Right ventricle myocardium superior (tissue), 1 donor: ENCODE results near the gene CASKIN1. TPM values are rescaled to one million over a fixed set of nuclear protein-coding genes. Genes with fewer than 3 reads are reported as not detected.
"Not testable (repeated sequence)": the region's sequence is repeated elsewhere in the genome, so short reads cannot be mapped to it uniquely, and the experiment has no call there.

Source experiments
- ATAC-seq: fragments of 200-7000 bp; cut with Tn5 transposase; one replicate; pipeline ENCODE4 v1.9.1; 2020; ENCODE audit warnings: mild to moderate bottlenecking; ENCODE audit not compliant: poor library complexity
- DNase-seq: peaks from one replicate; pipeline ENCODE4 v3.0.0-alpha.2; 2020
- intact Hi-C: fragments of 100-400 bp; cut with DNase I; formaldehyde crosslinking; loops from one replicate; pipeline ENCODE4 v1.11.2; 2022
- long read RNA-seq: library from polyadenylated mRNA; unstranded; transcript quantifications from one replicate; pipeline ENCODE4 v2.0.0, GENCODE V29; 2021
- total RNA-seq: library from RNA; stranded (reverse); fragmentation: NEBNext Ultra II Directional; extraction: Animal tissue kit (Norgen Biotek cat#: 25700); gene quantifications from one replicate; pipeline ENCODE4 v1.2.1, GENCODE V29; 2021
- donor health status: DM: no; HTN: yes; CAD: no; lungs with severe emphysema.

CASKIN1 gene, protein sequence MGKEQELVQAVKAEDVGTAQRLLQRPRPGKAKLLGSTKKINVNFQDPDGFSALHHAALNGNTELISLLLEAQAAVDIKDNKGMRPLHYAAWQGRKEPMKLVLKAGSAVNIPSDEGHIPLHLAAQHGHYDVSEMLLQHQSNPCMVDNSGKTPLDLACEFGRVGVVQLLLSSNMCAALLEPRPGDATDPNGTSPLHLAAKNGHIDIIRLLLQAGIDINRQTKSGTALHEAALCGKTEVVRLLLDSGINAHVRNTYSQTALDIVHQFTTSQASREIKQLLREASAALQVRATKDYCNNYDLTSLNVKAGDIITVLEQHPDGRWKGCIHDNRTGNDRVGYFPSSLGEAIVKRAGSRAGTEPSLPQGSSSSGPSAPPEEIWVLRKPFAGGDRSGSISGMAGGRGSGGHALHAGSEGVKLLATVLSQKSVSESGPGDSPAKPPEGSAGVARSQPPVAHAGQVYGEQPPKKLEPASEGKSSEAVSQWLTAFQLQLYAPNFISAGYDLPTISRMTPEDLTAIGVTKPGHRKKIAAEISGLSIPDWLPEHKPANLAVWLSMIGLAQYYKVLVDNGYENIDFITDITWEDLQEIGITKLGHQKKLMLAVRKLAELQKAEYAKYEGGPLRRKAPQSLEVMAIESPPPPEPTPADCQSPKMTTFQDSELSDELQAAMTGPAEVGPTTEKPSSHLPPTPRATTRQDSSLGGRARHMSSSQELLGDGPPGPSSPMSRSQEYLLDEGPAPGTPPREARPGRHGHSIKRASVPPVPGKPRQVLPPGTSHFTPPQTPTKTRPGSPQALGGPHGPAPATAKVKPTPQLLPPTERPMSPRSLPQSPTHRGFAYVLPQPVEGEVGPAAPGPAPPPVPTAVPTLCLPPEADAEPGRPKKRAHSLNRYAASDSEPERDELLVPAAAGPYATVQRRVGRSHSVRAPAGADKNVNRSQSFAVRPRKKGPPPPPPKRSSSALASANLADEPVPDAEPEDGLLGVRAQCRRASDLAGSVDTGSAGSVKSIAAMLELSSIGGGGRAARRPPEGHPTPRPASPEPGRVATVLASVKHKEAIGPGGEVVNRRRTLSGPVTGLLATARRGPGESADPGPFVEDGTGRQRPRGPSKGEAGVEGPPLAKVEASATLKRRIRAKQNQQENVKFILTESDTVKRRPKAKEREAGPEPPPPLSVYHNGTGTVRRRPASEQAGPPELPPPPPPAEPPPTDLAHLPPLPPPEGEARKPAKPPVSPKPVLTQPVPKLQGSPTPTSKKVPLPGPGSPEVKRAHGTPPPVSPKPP (N-terminal part only)
- total RNA-seq = 5.3 TPM
- long read RNA-seq, partial matches to known transcripts = 4 of 7 reads
- long read RNA-seq, other reads (novel, unspliced or antisense) = 3 of 7 reads

DNA sequence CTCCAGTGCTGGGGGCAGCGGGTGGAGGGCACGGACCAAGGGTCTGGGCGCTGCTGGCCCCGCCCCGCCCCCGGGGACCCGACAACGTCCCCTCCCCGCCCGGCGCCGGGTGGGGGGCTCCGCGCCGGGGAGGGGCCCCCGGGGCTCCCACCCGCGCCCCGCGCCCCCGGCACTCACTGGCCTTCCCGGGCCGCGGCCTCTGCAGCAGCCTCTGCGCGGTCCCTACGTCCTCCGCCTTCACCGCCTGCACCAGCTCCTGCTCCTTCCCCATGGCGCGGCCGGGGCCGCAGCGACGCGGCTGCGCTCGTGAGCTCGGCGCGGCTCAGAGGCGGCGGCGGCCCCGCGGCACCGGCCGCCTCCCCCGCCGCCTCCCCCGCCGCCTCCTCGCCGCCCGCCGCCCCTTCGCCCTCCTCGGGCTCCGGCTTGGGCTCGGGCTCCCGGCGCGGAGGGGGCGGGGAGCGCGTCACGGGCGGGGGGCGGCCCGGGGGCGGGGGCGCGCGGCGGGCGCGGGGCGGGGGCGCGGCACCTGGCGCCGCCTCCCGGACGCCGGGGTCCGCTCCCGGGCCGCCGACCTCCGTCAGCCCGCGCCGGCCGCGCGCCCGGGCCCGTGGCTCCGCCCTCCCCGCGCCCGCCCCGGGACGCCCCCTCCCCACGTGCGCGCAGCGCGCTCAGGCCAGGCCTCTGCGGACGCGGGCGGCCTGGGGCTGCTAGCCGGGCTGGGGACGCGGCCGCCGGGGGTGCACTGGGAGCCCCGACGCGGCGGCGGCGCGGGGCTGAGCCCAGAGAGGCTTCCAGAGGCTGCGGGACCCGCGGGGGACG is at the start of gene CASKIN1:
Gene CASKIN1, minus strand, starts transcription at position 444 of the 819 bp plus-strand sequence. Its CDS starts 173 bp downstream, at position 271.
- ATAC-seq (peak; percentile 21), DNase-seq (no peak)
- intact Hi-C loops = no loop called here

DNA sequence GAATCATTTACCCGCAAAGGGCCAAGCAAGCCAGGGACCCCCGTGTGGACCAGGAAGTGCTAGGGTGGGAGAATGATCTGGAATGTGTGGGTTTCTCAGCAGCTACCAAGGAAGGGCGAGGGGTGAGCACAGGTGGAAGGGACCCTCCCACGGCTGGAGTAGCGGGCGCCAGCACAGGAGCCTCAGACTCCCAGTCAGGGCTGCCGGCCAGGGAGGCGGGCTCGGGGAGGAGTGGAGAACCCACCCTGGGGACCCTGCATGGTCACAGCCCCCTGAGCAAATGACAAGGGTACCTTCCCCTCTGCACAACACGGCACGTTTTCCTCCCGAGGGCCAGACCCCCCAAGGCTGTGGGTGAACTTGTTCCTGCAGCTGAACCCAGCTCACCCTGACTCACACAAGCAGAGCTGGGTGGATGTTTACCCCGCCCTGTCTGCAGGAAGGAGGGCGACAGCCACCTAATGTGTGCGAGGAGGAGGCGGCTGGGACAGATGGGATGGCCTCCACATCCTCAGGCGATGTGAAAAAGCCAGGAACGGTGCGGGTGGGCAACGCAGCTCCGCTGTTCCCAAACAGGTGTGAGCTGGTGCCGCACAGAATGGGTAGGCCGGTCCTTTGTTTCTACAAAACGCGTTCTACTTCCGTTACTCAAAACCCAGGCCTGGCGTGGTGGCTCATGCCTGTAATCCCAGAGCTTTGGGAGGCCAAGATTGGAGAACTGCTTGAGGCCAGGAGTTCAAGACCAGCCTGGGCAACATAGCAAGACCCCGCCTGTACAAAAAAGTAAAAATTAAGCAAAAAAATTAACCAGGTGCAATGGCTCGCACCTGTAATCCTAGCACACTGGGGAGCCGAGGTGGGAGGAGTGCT is 48.8 kb upstream of the CASKIN1 start:
- no peak for ATAC-seq
- intact Hi-C loops = loop anchor here (10.0 kb wide), 1 partner anchor 60 kb away; no protein-coding TSS in a partner anchor
- no peak for DNase-seq

DNA sequence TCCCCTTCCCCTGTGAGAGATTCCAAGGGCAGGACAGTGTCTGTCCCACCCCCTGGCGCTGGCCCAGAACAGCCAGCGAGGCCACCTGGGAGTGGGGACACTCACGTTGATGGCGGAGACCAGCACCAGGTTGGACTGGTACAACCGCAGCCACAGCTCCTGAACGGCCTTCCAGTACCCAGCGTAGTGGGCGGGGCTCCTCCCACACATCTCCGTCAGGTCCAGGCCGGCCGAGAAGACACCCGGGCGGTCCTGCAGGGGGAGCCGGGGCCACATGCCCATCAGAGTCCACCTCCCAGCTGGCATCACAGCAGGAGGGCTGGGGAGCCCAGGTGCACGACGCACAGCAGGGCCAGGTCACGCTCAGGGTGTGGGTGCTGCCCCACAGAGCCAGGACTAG is 47.9 kb upstream of the CASKIN1 start:
- DNase-seq = no peak
- intact Hi-C loops = loop anchor here (10.0 kb wide), 1 partner anchor 60 kb away; no protein-coding TSS in a partner anchor
- ATAC-seq = no peak

DNA sequence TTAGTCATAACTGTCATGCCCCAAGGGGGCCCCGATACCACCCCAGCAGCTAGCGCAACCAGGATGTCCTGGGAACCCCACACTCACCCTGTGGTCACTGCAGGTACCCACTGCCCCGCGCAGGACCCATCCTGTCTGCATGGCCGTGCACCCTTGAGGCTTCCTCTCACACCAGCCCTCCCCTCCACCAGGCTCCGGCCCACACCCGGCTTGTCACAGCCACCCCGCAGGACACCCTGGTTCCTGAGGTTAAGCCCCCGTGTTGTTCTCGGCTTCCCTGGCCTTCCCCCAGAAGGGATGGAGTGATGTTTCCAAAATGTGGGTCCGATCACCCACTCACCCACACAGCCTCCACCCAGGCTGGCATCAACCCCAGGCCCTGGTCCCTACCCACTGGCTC is 47.4 kb upstream of the CASKIN1 start:
- ATAC-seq (no peak), DNase-seq (no peak)
- intact Hi-C loops = loop anchor here (10.0 kb wide), 1 partner anchor 59 kb away; no protein-coding TSS in a partner anchor

DNA sequence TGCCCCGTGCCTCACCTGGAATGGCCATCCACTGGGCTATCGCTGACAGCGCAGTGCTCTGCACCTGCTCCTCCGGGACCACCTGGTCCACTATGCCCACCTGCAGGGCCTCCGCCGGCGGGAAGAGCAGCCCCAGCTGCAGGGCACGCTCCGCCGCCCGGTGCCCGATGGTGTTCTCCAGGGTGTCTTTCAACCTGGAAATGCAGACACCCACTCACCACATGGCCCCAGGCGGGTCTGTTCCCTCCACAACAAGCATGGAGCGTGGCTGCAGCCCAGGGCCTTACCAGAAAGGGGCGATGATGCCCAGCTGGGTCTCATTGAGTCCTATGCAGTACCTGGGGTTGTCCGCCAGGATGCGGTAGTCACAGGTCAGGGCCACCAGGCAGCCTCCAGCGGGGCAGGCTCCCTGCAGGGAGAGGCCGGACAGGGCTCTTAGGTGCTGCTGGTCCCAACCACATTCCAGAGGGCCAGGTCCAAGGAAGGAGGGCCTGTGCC is 46.7 kb upstream of the CASKIN1 start:
- no peak for ATAC-seq
- intact Hi-C loops = loop anchor here (10.0 kb wide), 1 partner anchor 58 kb away; no protein-coding TSS in a partner anchor
- DNase-seq = no peak

DNA sequence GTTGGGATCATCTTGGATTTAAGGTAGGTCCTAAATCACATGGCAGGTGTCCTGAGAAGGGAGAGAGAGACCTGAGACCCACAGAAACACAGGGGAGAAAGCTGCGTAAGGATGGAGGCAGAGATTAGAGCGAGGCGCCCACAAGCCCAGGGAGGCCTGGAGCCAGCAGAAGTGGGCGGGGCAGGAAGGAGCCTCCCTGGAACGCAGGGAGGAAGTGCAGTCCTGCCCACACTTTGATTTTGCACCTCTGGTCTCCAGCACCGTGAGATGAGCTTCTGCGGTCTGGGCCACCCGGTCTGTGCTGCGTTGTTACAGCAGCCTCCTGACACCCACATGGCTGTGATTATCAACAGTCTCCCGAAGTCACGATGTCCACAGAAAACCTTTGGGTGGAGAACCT is 46.2 kb upstream of the CASKIN1 start:
- intact Hi-C loops = loop anchor here (10.0 kb wide), 1 partner anchor 58 kb away; no protein-coding TSS in a partner anchor
- ATAC-seq (no peak), DNase-seq (no peak)

DNA sequence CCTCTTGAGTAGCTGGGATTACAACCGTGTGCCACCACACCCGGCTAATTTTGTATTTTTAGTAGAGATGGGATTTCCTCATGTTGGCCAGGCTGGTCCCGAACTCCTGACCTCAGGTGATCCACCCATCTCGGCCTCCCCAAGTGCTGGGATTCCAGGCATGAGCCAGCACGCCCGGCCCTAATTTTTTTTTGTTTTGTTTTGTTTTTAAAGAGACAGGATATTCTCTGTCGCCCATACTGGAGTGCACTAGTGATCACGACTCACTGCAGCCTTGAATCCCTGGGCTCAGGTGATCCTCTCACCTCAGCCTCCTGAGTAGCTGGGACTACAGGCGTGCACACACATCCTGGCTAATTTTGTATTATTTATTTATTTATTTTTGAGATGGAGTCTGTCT is 43.9 kb upstream of the CASKIN1 start:
- DNase-seq, ATAC-seq: not testable (repeated sequence)
- intact Hi-C loops = loop anchor here (10.0 kb wide), 1 partner anchor 56 kb away; no protein-coding TSS in a partner anchor

DNA sequence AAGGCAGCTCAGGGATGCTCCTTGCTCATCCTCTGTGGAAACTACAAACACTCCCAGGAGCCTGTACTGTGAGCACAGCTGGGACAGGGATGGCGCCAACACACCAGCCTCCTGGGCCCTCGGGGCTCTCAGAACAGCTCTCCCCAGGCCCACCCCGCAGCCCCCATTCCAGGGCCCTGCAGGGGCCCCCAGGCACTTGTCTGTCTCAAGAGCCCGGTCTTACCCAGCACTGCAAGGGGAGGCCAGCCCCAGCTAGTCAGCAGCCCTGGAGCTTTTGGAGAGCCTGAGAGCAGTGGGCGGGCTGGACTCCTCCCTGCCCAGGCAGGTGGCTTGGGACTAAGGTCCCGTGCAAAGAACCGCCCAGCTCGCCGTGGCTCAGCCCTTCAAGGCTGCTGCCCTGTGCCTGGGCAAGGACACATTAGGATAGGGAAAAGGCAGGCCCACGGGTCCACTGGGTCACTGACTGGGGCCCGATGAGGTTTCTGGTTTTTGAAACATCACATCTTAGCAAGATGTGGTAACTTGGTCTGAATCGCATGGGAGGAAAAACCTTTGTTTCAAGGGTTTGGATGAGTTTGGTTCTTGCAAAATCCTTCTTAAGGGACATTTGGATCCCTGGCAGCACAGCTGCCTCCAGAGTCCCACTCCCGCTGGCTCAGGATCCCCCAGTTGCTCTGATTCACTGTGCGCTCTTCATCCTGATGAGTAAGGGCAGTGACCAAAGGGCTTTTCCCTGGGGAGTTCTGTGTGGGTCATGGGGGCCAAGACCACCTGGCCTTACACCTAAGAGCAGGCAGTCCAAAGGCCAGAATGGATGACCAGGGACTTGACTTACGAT is 42.7 kb upstream of the CASKIN1 start:
- ATAC-seq (no peak), DNase-seq (no peak)
- intact Hi-C loops = no loop called here

DNA sequence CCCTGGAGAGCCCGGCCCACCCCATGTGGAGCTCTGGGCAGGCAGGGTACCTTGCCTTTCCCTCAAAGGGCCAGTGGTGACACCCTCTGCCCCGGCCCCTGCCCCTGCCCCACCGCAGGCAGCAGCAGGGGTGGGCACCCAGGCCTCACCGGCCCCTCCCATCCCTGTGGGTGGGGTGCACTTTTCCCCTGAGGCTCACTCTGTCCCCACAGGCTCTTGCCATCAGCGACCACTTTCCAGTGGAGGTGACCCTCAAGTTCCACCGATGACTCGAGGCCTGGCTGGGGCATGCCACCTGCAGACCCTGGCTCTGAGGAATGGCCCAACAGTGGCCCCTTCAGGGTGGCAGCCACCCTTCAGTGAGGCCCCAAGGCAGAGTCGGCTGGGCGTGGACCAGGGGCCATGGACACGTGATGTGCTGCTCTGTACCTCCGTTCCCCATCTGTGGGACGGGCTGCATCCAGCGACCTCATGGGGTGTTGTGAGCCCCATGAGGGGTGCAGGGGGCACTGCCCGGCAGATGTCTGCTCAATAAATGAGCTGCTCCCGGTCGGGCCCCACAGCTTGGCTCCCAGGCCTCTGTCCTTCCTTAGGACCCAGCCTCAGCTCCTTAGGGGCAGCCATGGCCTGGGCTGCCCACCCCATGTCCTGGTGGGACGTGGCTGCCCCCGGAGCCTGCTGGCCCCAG is 41.9 kb upstream of the CASKIN1 start:
- intact Hi-C loops = no loop called here
- DNase-seq (no peak), ATAC-seq (peak; percentile 24)

DNA sequence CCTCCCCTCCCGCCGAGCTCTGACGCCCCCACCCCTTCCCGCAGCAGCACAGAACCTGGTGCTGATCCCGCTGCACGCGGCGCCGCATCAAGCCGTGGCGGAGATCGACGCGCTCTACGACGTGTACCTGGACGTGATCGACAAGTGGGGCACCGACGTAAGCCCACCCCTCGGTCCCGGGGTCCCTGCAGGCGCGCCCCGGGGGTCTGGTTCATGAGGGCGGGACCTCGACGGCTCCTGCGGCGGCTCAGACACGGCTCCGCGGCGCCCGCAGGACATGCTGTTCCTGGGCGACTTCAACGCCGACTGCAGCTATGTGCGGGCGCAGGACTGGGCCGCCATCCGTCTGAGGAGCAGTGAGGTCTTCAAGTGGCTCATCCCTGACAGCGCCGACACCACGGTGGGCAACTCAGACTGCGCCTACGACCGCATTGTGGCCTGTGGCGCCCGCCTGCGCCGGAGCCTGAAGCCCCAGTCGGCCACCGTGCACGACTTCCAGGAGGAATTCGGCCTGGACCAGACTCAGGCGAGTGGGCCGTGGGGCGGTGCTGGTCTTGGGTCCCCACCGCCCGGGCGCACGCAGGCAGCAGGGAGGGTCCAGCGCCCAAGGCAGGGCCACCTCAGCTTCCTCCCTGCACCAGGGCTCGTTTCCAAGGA is 41.2 kb upstream of the CASKIN1 start:
- peak; percentile 26 for ATAC-seq

DNA sequence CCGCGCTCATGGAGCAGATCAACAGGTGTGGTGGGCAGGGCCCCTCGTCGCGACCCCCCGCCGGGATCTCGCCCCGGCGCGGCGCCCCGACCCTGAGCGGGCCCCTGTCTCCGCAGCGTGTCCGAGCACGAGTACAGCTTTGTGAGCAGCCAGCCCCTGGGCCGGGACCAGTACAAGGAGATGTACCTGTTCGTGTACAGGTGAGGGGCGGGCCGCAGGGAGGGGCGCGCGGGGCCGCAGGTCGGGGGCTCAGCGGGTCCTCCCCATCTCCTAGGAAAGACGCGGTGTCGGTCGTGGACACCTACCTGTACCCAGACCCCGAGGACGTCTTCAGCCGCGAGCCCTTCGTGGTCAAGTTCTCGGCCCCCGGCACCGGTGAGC is 40.7 kb upstream of the CASKIN1 start:
- intact Hi-C loops = no loop called here
- no peak for DNase-seq
- no peak for ATAC-seq

More for the DNA sequence above, 41.2 kb upstream of the CASKIN1 start:
- intact Hi-C loops = no loop called here
- no peak for DNase-seq

DNA sequence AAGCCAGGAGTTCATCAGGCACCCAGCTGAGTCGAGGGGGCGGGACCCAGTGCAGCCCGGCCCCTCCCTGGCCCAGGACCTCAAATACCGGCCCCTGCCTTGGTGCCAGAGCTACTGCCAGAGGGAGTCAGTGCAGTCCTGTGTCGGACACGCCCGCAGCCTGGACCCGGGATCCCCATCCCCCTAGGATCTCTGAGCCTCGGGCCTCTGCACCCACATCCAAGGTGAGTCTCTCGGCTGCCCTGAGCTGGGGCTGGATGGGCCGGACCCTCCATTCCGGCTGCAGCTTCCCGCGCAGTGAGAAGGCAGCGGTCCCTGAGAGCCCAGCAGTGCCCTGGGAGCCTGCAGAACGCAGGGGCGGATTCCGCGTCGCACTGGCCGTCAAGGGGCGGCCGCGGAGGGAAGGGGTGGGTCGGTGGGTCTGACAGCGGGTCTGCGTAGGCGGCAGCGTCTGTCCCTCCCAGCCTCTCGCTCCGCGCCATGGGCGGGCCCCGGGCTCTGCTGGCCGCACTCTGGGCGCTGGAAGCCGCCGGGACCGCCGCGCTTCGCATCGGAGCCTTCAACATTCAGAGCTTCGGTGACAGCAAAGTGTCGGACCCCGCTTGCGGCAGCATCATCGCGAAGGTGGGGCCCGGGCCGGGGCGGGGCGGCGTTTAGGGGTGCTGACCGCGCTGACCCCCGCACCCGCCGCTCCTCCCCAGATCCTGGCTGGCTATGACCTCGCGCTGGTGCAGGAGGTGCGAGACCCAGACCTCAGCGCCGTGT is 40.1 kb upstream of the CASKIN1 start, which contains the start of gene DNASE1L2:
Gene DNASE1L2, plus strand, starts transcription at position 108 of the 765 bp plus-strand sequence. Its CDS starts 373 bp downstream, at position 481.
- DNase-seq (no peak), ATAC-seq (peak; percentile 24)
- intact Hi-C loops = no loop called here

DNA sequence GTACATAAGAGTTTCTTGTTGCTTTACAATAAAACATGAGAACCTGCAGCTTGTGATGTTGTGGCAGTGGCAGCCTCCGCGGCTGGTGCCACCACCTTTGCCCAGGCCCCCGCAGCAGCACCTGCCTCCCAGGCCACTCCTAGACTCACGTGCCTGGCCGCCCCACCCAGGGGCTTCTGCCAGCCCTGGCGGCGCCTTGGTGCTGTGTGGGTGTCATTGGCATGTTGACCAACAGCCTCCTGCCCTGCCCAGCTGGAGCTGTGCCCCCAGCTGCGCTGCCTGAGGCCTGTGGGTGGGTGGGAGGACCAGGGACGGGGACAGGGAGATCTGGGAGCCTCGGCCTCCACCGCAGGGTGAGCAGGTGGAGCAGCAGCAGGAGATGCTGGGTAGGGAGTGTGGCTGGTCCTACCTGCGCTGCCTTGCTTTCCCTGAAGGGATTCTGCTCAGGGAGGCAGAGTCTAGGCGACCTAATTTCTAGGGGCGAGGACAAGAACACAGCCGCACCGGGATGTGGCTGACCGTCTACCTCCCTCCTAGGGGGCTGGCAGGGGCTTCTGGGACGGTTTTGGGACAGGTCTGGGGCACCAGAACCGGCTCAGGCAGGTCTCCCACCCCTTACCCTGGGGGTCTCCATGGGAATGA is 39.4 kb upstream of the CASKIN1 start:
- intact Hi-C loops = no loop called here
- DNase-seq = no peak

More for the DNA sequence above, 39.4 kb upstream of the CASKIN1 start:
- ATAC-seq = no peak
